K562 (cell line): Measurements from ENCODE around the gene TTC23L. TPM values are rescaled to one million over a fixed set of nuclear protein-coding genes. Genes with fewer than 3 reads are reported as not detected.
A peak's percentile ranks its signal among the peaks of the same experiment; 100 is the strongest.

Experiments used
- BCOR ChIP-seq: fragments of 450-650 bp; IDR thresholded peaks from 2 replicates; pipeline ENCODE4 v1.6.1; 2016
- KAT2B ChIP-seq: IDR thresholded peaks from one replicate; pipeline ENCODE4 v1.6.1; 2012; ENCODE audit warnings: low read depth, mild to moderate bottlenecking, control low read depth, inconsistent platforms, low read length, moderate library complexity
- KLF1 ChIP-seq: fragments of 450-650 bp; IDR thresholded peaks from 2 replicates; pipeline ENCODE4 v1.6.1; 2016; ENCODE audit warnings: missing genetic modification characterization, missing compliant biosample characterization
- NFIX ChIP-seq: fragments of 250-450 bp; sonication (Bioruptor Pico); IDR thresholded peaks from 2 replicates; pipeline ENCODE4 v1.4.0; 2020; ENCODE audit warnings: low read depth, mild to moderate bottlenecking, moderate library complexity
- RBM25 ChIP-seq: fragments of 200-400 bp; formaldehyde crosslinking; IDR thresholded peaks from 2 replicates; pipeline ENCODE4 v1.6.1; 2018; ENCODE audit warnings: low read length, low read depth, moderate library complexity; ENCODE audit not compliant: severe bottlenecking
- ZNF316 ChIP-seq: fragments of 450-650 bp; IDR thresholded peaks from 2 replicates; pipeline ENCODE4 v1.6.1; 2016
- ZNF384 ChIP-seq: IDR thresholded peaks from 2 replicates; pipeline ENCODE4 v1.6.1; 2012; ENCODE audit warnings: low read depth, low read length, improper control_type of control experiment
- ZNF431 ChIP-seq: sonication (generic); formaldehyde crosslinking; IDR thresholded peaks from 2 replicates; pipeline ENCODE4 v1.8.0; 2022; ENCODE audit warnings: mild to moderate bottlenecking, missing genetic modification reagents
- ZNF668 ChIP-seq: fragments of 250-450 bp; sonication (Bioruptor Pico); IDR thresholded peaks from 2 replicates; pipeline ENCODE4 v1.8.0; 2022; ENCODE audit warnings: mild to moderate bottlenecking, inconsistent platforms
- ZNF75A ChIP-seq: fragments of 450-650 bp; formaldehyde crosslinking; IDR thresholded peaks from 2 replicates; pipeline ENCODE4 v1.4.0; 2020; ENCODE audit warnings: mild to moderate bottlenecking
- polyA plus RNA-seq, 8 experiments: library from polyadenylated mRNA; depleted of rRNA in 4 of 8; stranded (reverse) in 5 of 8; unstranded in 3 of 8; fragments of >200 nt; fragmentation: Nextera tagmentation in 2 of 8; fragmentation: Illumina TruSeq in 1 of 8; extraction: Ambion mirVana in 2 of 8; extraction: Trizol in 1 of 8; gene quantifications; 2 replicates each; pipeline versions ENCODE4 v1.2.1 to v1.2.3, GENCODE V29; 2011 to 2014; ENCODE audit warnings: inconsistent platforms in 1 of 8, missing spikeins in 1 of 8
- total RNA-seq, 7 experiments: library from RNA; depleted of rRNA in 6 of 7; stranded (reverse); fragments of >200 nt in 6 of 7; fragmentation: Illumina TruSeq in 2 of 7; extraction: Trizol in 2 of 7; gene quantifications; 2 replicates each; pipeline versions ENCODE4 v1.2.1 to v1.2.3, GENCODE V29; 2011 to 2021; ENCODE audit warnings: low replicate concordance in 1 of 7
- TF ChIP-seq, protein P1 (sequence below), 3 experiments: IDR thresholded peaks in 2 of 3; conservative IDR thresholded peaks in 1 of 3; 2 replicates each; pipeline ENCODE4 v1.5.1; 2011 to 2012; ENCODE audit warnings: low read length in 3 of 3, mild to moderate bottlenecking in 3 of 3, control low read depth in 2 of 3, improper control_type of control experiment in 1 of 3, inconsistent platforms in 1 of 3, low read depth in 1 of 3, mixed read lengths in 1 of 3, moderate library complexity in 1 of 3; ENCODE audit not compliant: insufficient read depth in 2 of 3
- TF ChIP-seq, protein P2 (sequence below): fragments of 200-800 bp; sonication (Bioruptor generic); IDR thresholded peaks from 2 replicates; pipeline ENCODE4 v1.6.1; 2017; ENCODE audit warnings: missing genetic modification characterization, missing compliant biosample characterization
- TF ChIP-seq, protein P3 (sequence below), 2 experiments: fragments of 250-450 bp in 1 of 2; fragments of 450-650 bp in 1 of 2; sonication (Bioruptor Pico) in 1 of 2; IDR thresholded peaks; 2 replicates each; pipeline versions ENCODE4 v1.6.1 to v1.8.0; 2016 to 2021; ENCODE audit warnings: mild to moderate bottlenecking in 2 of 2, moderate library complexity in 2 of 2, missing compliant biosample characterization in 1 of 2, missing genetic modification characterization in 1 of 2
- TF ChIP-seq, protein P4 (sequence below): sonication (generic); formaldehyde crosslinking; IDR thresholded peaks from 2 replicates; pipeline ENCODE4 v1.8.1; 2023; ENCODE audit warnings: mild to moderate bottlenecking, missing genetic modification reagents
- TF ChIP-seq, protein P5 (sequence below): IDR thresholded peaks from 2 replicates; pipeline ENCODE4 v1.6.1; 2016; ENCODE audit warnings: missing genetic modification characterization, missing compliant biosample characterization
- TF ChIP-seq, protein P6 (sequence below): sonication (generic); formaldehyde crosslinking; IDR thresholded peaks from 2 replicates; pipeline ENCODE4 v1.8.0; 2022; ENCODE audit warnings: mild to moderate bottlenecking, low read depth, missing genetic modification reagents
- TF ChIP-seq, protein P7 (sequence below): sonication (generic); formaldehyde crosslinking; IDR thresholded peaks from 2 replicates; pipeline ENCODE4 v1.9.0; 2022; ENCODE audit warnings: mild to moderate bottlenecking, missing genetic modification reagents

TTC23L gene
- total and polyA plus RNA-seq, 9 of the 15 experiments (the other 6 are each of a cell fraction or from before 2014, with no cell fraction given), result 0.03 to 0.32 (median 0.14) TPM; not detected in 2

DNA sequence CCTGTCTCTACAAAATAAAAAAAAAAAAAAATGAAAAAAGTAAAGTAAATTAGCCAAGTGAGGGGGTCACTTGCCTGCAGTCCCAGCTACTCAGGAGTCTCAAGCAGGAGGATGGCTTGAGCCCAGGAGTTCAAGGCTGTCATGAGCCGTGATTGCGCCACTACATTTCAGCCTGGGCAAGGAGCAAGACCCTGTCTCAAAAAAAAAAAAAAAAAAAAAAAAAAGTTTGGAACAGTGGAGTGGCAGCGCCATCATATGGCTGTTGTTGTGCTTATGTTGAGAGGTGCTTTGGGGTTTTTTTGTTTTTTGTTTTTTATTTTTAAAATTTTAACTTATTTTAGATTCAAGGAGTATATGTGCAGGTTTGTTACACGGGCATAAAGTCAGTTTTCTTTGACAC lies 80.1 kb downstream of the TTC23L start (continued):
- TF ChIP-seq, protein P1, sequence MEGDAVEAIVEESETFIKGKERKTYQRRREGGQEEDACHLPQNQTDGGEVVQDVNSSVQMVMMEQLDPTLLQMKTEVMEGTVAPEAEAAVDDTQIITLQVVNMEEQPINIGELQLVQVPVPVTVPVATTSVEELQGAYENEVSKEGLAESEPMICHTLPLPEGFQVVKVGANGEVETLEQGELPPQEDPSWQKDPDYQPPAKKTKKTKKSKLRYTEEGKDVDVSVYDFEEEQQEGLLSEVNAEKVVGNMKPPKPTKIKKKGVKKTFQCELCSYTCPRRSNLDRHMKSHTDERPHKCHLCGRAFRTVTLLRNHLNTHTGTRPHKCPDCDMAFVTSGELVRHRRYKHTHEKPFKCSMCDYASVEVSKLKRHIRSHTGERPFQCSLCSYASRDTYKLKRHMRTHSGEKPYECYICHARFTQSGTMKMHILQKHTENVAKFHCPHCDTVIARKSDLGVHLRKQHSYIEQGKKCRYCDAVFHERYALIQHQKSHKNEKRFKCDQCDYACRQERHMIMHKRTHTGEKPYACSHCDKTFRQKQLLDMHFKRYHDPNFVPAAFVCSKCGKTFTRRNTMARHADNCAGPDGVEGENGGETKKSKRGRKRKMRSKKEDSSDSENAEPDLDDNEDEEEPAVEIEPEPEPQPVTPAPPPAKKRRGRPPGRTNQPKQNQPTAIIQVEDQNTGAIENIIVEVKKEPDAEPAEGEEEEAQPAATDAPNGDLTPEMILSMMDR (IDR thresholded peaks at IDR 0.05 in 2 of 3, conservative IDR thresholded peaks at IDR 0.05 in 1 of 3; ENCODE audit: insufficient read depth in 2 of 3, low read depth in 1 of 3, low read length in 3 of 3), result peak; percentile 25 to 60 (median 47); a peak in 3 of 6 replicates
- TF ChIP-seq, protein P2, sequence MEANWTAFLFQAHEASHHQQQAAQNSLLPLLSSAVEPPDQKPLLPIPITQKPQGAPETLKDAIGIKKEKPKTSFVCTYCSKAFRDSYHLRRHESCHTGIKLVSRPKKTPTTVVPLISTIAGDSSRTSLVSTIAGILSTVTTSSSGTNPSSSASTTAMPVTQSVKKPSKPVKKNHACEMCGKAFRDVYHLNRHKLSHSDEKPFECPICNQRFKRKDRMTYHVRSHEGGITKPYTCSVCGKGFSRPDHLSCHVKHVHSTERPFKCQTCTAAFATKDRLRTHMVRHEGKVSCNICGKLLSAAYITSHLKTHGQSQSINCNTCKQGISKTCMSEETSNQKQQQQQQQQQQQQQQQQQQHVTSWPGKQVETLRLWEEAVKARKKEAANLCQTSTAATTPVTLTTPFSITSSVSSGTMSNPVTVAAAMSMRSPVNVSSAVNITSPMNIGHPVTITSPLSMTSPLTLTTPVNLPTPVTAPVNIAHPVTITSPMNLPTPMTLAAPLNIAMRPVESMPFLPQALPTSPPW (CRISPR knock-in tag), result peak; percentile 24; the same call in 1 of the 2 replicates
- TF ChIP-seq ZNF316 (no peak), ZNF431 (no peak), ZNF668 (no peak), KAT2B (no peak), KLF1 (tag) (no peak), ZNF75A (CRISPR knock-in tag) (no peak), BCOR (peak; percentile 66; the same call in 1 of the 2 replicates), ZNF384 (peak; percentile 99), RBM25 (peak; percentile 77), NFIX (CRISPR knock-in tag) (no peak)
- TF ChIP-seq, protein P3, sequence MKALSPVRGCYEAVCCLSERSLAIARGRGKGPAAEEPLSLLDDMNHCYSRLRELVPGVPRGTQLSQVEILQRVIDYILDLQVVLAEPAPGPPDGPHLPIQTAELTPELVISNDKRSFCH (CRISPR knock-in tag; IDR thresholded peaks at IDR 0.05), result no peak
- TF ChIP-seq, protein P3 (tag; IDR thresholded peaks at IDR 0.05), result no peak
- TF ChIP-seq, protein P4, sequence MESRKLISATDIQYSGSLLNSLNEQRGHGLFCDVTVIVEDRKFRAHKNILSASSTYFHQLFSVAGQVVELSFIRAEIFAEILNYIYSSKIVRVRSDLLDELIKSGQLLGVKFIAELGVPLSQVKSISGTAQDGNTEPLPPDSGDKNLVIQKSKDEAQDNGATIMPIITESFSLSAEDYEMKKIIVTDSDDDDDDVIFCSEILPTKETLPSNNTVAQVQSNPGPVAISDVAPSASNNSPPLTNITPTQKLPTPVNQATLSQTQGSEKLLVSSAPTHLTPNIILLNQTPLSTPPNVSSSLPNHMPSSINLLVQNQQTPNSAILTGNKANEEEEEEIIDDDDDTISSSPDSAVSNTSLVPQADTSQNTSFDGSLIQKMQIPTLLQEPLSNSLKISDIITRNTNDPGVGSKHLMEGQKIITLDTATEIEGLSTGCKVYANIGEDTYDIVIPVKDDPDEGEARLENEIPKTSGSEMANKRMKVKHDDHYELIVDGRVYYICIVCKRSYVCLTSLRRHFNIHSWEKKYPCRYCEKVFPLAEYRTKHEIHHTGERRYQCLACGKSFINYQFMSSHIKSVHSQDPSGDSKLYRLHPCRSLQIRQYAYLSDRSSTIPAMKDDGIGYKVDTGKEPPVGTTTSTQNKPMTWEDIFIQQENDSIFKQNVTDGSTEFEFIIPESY, result peak; percentile 86
- TF ChIP-seq, protein P5, sequence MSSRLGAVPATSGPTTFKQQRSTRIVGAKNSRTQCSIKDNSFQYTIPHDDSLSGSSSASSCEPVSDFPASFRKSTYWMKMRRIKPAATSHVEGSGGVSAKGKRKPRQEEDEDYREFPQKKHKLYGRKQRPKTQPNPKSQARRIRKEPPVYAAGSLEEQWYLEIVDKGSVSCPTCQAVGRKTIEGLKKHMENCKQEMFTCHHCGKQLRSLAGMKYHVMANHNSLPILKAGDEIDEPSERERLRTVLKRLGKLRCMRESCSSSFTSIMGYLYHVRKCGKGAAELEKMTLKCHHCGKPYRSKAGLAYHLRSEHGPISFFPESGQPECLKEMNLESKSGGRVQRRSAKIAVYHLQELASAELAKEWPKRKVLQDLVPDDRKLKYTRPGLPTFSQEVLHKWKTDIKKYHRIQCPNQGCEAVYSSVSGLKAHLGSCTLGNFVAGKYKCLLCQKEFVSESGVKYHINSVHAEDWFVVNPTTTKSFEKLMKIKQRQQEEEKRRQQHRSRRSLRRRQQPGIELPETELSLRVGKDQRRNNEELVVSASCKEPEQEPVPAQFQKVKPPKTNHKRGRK (tag), result 0 out of 2 replicates have a peak, but pooled peaks have one; percentile 15
- TF ChIP-seq, protein P6, sequence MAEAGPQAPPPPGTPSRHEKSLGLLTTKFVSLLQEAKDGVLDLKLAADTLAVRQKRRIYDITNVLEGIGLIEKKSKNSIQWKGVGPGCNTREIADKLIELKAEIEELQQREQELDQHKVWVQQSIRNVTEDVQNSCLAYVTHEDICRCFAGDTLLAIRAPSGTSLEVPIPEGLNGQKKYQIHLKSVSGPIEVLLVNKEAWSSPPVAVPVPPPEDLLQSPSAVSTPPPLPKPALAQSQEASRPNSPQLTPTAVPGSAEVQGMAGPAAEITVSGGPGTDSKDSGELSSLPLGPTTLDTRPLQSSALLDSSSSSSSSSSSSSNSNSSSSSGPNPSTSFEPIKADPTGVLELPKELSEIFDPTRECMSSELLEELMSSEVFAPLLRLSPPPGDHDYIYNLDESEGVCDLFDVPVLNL (CRISPR knock-in tag), result no peak
- TF ChIP-seq, protein P7, sequence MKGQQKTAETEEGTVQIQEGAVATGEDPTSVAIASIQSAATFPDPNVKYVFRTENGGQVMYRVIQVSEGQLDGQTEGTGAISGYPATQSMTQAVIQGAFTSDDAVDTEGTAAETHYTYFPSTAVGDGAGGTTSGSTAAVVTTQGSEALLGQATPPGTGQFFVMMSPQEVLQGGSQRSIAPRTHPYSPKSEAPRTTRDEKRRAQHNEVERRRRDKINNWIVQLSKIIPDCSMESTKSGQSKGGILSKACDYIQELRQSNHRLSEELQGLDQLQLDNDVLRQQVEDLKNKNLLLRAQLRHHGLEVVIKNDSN (CRISPR knock-in tag), result no peak
- TF ChIP-seq, all 486 proteins: peak for 10
